ENCODE results near the gene KIRREL3.

DNA sequence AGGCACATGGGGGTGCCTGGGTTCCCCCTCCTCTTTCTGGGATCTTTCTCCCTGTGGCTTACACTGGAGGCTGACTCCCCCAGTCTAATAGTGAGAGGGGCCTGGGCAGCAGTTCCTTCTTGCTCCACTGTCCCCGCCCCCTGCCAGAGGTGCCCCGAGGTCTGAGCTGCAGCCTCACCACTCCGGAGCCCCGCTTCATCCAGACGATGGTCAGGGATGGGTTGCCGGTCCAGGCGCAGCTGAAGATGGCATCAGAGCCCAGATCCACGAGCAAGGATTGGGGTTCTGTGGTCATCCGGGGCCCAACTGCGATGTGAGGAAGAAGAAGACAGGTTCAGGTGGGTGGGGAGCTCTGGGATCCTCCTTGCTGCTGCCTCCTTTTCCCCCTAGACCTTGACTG lies 554.0 kb downstream of the KIRREL3 start:
- TF ChIP-seq, protein P1, sequence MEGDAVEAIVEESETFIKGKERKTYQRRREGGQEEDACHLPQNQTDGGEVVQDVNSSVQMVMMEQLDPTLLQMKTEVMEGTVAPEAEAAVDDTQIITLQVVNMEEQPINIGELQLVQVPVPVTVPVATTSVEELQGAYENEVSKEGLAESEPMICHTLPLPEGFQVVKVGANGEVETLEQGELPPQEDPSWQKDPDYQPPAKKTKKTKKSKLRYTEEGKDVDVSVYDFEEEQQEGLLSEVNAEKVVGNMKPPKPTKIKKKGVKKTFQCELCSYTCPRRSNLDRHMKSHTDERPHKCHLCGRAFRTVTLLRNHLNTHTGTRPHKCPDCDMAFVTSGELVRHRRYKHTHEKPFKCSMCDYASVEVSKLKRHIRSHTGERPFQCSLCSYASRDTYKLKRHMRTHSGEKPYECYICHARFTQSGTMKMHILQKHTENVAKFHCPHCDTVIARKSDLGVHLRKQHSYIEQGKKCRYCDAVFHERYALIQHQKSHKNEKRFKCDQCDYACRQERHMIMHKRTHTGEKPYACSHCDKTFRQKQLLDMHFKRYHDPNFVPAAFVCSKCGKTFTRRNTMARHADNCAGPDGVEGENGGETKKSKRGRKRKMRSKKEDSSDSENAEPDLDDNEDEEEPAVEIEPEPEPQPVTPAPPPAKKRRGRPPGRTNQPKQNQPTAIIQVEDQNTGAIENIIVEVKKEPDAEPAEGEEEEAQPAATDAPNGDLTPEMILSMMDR (optimal IDR thresholded peaks at IDR 0.05 in 1 of 3, IDR thresholded peaks at IDR 0.05 in 1 of 3, conservative IDR thresholded peaks at IDR 0.05 in 1 of 3; ENCODE audit: extremely low read depth in 1 of 3, insufficient read depth in 2 of 3, low read length in 3 of 3) = no peak
- no peak for TF ChIP-seq EZH2 (IDR thresholded peaks at IDR 0.05; ENCODE audit: low read length)
